ENCODE data around the gene NTN1.
A peak's percentile ranks its signal among the peaks of the same experiment; 100 is the strongest.

NTN1 gene

DNA sequence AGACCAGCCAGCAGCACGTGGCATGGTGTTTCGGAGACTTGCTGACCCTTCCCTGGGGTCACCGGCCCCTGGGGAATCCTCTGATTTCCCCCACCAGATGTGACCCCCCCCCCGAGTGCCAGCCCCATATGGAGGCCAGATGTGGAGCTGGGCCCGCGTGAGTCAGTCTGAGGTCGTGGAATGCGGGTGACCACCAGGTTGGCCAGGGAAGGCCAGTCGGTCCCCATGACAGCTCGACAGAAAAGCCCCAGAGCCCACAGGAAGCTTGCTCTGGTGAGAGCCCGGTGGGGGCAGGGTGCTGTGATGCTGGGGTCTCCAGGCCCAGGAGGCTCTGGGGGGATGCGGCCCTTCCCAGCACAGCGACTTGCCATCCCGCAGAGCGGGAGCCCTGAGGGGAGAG lies 209.0 kb downstream of the NTN1 start:
- DNase-seq = no peak

DNA sequence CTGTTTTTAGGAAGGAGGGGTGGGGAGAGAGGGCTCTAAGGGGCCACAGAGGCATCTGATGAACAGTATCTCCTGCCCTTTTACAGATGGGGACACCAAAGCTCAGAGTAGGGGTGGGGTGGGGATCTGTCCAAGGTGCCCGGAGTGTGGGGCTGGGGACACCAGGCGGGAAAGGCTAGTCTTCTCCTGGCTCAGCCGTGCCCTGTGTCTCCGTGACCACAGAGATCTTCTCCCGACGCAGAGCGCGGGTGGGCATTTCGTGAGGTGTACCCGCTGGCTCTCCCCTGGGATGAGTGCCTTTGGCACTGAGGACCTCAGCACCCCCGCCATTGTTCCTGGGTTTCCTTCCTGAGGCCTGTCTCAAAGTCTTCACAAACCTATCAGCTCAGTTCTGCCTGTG lies 209.6 kb downstream of the NTN1 start:
- no peak for DNase-seq

DNA sequence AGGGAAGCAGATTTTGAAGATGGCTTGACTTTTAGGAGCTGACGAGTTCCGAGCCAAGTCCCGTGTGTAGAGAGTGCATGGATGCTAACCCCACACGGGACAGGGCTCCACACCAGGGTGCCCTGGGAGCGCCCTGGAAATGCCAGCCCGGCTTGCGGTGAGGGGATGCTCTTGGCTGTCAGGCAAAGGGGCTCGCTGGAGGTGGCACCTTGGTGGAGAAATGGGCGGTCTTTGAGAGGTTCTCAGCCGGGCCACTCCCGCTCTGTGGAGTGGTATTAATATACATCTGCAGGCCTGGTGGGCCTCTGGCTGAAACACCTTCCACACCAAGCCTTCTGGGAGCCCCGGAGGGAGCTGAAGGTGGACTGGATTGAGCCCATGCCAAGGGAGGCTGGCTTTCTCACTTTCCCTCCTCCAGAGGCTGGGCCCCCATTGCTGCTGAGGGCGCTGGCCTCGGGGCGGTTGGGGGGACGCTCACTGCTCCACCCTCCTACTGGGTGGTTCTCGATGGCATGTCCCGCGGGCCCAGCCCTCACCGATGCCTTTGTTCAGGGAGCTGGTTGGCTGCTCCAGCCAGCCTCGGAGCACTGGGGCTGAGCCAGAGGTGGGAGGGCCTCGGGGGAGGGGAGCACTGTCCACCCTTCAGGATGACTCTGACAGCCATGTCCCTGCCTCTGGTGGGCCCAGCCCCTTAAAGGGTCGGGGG lies 210.3 kb downstream of the NTN1 start:
- DNase-seq = no peak

DNA sequence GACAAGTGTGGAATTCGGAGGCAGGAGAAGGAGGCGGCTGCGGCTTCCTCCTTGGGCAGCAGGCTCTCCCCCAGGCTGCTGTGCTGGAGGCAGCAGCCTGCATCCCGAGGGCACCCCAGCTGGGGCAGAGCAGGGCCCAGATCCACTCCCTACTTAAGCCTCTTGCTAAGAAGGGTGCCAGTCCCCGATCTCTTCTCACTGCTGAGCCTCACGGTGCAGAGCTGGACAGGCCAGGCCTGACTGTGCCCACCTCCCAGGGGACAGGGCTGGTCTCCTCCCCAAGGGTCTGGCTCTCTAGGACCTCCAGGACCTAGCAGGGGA lies 210.8 kb downstream of the NTN1 start:
- DNase-seq = no peak

DNA sequence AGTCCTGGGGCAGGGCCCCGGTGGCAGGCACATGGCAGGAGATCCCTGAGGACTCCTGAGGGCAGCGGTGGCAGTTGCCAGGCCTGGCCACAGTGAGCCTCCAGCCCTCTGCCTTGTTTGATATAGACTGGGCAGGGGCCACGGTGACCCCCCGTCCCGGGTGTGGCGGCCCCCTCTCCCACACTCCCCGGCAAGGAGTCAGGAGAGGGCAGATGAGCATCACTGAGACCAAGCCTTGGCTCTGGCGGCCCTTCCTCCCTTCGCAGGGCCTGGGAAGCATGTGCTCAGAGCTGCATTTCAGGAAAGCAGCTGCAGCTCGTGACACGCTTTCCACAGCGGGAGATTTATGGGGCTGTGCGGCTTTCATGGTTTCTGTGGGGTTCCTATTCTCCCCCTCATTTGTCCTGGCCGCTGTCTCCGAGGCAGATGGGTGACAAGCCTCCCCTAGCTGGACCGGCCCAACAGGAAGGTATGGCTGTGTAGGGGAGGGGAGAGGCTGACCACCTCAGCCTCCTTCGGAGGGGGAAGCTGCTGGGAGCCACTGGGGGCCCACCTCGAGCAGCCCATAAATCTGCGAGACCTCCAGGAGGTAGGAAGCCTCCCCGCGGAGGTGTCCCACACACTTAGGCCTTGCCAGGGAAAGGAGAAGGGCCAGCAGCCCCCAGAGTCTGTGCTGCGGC lies 211.4 kb downstream of the NTN1 start:
- DNase-seq = no peak

DNA sequence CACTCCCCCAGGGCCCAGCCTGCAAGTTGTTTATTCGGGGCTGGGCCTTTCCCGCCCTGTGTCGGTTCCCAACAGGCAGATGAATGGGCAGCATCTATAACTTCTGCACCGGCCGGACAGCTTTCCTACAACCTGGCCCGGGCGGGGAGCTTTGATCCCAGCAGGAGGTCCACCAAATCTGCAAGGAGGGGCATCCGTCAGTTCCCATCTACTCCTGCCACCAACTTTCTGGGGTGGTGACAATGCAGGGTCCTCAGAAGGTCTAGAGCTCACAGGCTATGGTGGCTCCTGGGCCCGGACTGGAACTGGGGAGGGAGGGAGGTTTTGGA lies 211.9 kb downstream of the NTN1 start:
- DNase-seq = no peak

DNA sequence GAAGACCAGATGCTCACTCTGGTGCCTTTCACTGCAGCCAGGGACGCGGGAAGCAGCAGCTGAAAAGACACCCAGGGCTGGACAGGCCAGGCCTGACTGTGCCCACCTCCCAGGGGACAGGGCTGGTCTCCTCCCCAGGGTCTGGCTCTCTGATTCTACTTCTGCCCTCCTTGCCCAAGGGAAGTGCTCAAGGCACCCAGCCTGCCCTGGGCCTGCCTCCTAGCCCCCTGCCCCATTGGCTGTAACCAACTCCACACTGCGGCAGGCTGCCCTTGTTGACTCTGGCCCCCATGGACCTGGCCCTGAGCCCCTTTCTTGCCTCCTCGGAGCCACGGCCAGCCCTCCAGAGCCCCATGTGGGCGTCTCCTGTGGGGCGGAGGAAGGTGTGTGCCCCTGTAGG lies 212.5 kb downstream of the NTN1 start:
- no peak for DNase-seq

DNA sequence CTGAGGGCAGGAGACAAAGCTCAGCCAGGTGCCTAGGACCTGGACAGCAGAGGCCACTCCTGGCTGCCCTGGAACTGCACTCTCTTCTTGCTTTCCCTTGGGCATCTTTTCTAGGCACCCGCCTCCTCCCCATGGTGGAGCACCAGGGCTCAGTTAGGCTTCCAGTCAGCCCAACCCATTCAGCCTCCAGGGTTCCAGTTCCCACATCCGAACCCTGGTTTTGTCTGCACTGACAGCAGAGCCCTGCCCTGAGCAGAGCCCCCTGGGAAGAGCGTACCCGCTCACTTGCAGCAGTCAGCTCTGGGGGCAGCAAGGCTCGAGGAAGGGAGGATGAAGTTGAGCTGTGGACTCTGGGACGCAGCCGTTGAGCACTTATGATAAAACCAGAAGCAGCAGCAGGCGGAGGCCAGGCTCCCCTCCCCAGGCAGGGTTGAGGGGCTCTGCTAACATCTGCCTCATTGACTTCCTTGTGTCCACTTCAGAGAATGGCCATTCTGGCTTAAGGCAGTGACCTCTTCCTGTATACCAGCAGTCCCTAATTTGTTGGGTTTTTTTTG lies 213.2 kb downstream of the NTN1 start:
- DNase-seq = no peak

DNA sequence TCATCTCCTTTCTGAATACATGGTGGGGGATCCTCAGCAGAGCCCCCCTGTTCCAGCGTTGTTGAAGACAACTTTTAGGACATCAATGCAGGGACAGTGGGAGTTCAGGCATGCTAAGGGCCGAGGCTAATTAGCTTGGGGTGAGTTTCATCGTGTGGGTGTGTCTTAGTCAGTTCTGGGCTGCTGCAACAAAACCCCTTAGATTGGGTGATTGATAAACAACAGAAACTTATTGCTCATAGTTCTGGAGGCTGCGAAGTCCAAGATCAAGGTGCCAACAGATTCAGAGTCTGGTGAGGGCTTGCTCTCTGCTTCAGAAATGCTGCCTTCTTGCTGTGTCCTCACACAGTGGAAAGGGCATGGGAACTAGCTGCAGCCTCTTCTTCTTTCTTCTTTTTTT lies 214.0 kb downstream of the NTN1 start:
- DNase-seq = no peak

DNA sequence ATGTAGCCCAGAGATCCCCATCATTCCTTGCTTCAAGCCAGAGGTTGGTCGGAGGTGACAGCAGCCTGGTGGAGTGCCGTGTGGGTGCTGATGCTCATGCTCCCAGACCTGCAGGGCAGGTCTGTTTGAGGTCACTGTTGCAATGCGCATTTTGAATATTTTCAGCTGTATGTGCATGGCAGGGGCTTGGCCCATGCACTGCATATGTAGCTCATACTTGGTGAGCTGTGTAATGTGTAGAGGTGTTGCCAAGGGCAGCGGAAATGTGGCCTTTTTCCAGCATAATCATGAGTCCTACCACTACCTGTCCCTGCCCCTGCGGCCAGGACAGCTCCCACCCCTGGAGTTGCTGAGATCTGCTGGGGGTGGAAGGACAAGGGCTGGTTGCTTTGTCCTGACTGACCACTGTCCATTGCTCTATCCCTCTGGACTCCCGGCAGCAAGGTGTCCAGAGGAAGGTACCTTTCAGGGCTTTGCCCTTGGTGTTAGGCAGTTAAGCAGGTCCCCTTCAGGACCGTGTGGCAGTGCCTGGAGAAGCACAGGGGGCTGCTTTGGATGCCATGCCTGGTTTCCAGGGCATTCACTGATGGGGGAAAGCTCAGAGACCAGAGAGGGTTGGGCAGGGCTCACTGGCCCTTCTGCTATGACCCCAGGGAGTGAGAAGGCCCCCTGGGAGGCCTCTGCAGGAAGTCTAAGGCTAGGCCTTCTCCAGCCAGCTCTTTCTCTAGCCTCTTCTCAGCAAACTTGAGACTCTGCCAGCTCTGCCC lies 215.2 kb downstream of the NTN1 start:
- DNase-seq = no peak

DNA sequence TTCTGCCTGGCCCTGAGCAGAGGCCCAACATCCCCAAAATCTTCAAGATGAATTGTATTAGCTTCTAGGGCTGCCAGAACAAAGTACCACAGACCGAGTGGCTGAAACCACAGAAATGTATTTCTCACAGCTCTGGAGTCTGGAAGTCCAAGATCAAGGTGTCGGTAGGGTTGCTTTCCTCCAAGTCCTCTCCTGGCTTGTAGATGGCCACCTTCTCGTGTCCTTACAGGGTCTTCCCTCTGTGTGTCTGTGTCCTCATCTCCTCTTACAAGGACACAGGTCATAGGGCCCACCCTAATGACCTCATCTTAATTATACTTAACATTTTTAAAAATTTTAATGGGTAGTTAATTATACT lies 215.7 kb downstream of the NTN1 start:
- no peak for DNase-seq

DNA sequence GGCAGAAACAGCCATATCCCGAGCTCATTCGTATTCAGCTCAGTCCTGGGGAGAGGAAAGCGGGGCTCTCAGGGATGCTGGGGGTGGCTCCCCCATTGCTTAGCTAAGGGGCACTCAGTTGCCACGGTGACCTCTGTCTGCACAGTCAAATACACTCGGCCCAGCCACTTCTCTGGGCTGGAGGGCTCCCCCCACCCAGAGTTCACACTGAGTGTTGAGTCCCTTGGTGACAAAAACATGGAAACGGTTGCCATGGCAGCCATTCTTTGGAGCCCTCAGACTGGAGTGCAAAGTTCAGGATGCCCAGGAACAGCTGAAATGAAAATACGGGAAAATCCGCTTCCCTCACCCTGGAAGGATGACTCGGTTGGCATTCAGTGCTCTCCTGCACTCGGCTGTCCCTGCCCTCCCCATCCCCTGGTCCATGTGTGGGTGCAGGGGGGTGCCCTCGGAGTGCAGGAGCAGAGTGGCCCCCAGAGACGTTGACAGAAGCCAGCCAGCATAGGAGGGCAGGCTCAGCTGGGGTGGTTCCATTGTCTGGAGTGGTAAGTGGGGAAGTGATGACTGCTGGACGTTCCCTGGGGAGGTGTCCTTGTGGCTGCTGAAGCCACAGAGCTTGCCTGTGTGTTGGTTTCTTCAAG lies 216.5 kb downstream of the NTN1 start:
- peak in 30 of 51 donors; percentile 8 to 78 (median 47) for DNase-seq

DNA sequence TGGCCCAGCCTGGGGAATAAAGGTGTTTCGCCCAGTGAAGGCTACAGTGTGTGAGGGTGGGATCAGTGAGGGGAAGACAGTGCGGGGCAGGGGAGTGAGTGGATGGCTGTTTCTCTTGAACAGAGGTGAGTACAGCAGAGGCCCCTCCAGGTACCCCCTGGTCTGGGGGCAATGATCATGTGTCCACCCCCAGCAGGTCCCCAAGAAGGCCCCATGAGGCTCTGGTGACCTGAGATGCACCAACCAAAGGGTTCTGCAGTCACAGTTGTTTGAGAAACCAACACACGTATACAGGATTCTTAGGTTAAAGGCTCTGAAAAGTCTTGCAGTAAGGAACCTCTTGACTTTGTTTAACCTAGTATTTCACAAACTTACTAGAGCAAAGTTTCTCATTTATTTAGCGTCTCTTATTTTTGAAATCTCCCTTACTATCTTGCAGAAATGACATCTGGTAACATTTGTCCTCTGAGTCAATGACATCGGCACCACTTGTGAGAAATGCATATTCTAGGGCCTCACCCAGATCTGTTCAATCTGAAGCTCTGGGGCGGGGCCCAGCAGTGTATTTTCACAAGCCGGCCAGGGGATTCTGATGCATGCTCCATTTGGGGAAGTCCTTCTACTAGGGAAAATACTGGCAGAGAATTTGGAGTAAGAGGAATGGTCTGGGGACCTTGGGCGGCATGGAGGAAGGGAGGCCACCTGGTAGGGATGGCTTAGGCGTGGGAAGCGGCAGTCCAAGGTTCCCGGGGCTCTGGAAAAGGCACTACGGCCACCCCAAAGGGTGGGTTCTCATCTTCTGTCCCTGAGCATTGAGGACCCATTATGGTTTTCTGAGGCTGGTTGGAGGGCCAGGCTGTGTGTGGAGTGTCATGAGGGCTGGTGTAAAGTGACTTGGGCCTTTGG lies 217.3 kb downstream of the NTN1 start:
- no peak for DNase-seq

DNA sequence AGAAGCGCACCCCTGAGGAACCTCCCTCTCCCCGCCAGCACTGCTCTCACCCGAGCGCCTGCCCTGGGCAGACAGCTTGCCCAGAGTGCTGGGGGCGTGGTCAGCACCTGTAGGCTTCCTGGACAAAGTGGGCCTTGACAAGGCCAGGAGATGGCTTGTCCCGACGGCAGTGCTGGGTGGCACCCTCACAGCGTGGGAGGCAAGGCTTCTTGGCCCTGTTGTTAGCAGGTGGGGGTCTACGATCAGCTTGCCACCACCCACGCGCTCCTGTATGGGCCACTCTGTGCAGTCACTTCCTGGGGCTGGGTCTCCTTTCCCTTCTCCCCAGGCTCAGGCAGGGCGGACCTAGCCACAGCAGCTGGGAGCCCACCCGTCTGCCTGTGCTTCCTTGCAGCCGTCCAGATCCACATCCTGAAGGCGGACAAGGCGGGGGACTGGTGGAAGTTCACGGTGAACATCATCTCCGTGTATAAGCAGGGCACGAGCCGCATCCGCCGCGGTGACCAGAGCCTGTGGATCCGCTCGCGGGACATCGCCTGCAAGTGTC lies 218.0 kb downstream of the NTN1 start:
- DNase-seq = peak in 2 of 51 donors; percentile 25 to 55

DNA sequence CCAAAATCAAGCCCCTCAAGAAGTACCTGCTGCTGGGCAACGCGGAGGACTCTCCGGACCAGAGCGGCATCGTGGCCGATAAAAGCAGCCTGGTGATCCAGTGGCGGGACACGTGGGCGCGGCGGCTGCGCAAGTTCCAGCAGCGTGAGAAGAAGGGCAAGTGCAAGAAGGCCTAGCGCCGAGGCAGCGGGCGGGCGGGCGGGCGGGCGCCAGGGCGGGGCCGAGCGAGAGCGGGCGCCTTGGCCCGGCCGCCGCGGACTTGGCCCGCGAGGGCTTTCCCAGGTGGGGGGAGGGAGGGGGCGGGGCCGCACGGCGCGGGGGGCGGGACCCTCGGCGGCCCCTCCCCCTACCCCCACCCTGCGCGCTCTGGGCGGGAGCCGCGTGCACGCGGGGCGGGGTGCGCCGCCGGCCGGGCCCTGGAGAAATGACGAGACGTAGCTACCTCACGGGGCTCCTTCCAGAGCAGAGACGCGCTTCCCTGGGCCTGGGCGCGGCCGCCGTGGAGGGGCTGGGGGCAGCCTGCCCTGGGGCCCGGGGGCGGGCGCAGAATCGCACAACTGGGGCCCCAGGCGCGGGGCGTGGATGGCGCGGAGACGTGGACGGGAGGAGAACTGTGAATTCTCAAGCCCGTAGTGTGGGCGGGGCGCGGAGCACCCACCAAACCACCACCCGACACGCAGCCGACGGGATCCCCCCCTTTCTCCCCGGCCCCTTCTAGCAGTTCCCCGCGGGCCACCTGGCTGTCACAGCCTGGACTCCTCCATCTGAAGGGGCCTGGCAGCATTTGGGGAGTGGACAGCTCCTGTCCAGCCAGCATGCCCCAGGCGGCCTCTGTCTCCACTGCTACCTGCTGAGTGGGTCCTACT lies 218.7 kb downstream of the NTN1 start:
- peak in 46 of 51 donors; percentile 12 to 88 (median 68) for DNase-seq

DNA sequence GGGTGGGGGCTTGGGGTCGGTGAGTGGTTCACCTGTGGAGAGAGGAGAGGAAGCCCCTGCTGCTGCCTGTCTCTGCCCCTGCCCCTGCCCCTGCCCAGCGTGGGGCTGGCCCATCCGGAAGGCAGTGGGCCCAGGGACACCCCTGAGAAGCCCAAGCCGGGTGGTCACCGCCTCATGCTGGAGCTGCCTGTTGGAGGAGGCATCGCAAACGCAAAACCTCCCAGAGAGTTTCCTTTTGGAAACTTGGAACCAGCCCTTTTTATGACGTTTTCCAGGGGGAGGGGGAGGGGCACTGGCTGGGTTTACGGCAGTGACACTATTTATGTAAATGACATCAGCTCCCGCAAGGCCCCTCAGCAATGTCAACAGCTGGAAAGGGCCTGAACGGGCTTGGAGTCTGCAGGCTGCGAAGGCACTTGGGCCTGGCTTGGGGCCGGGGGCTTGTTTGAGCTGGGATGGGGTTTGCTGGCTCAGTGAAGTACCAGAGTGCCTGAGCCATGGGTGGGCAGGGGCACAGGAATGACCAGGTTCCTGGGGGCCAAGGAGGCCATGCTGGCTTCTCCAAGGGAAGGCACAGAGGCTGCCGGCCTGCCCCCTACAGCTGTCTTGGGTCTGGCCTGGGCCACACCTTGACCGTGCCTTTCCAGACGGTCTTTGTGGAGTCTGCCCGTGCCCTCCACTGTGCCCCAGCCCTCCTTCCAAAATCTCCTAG lies 219.5 kb downstream of the NTN1 start:
- peak in 41 of 51 donors; percentile 20 to 84 (median 55) for DNase-seq

DNA sequence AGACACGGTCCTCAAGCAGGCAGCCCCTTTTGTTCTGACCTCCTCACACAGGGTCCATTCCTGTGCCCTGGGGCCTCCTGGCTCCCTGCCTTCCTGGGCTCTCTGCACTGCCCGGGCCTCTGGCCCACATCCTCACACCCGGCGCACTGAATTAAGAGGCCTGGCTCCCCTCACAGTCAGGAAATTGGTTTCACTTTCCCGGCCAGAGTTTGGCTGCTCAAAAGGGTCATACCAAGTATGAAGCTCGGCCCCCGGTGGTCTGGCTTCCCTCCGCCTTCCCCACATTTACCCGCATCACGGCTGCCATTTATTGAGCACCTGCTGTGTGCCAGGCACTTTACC lies 220.0 kb downstream of the NTN1 start:
- peak in 37 of 51 donors; percentile 31 to 88 (median 63) for DNase-seq

DNA sequence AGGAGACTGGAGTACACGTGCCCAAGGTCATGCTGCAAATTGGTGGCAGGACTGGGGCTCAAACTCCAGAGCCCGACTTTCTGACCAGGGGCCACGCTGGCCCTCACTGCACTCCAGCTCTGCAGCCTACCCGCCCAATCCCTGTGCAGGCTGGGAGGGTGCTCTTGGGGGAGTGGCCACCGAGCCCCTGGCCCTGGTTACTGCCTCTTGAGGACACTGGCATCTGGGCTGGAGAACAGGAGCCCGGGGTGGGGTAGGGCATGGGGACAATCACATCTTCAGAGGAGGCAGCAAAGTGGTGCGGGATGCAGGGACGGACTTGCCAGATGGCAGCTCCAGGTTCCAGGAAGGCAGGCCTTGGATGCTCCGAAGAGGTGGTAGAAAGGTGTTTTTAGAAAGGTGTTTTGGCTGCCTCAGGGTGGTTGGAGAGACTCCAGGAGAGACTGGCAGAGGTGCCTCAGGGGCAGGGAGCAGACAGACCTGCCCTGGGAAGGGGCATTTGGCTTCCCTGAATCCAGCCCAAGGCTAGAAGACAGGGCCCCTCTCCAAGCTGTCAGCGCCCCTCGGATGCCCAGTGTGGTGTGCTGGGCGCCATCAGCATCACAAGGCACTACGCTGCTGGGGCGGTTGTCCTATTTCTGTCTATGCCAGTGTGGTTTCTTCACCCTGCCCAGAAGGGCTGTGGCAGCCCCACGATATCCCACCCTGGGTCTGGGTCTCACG lies 220.6 kb downstream of the NTN1 start:
- peak in 4 of 51 donors; percentile 15 to 52 (median 44) for DNase-seq

All from hypothalamus (tissue), 51 donors.